ENCODE data around the gene EML4. TPM values are rescaled to one million over a fixed set of nuclear protein-coding genes. Genes with fewer than 3 reads are reported as not detected.

The EML4 gene
- total and polyA plus RNA-seq, 9 of the 15 experiments (the other 6 are each of a cell fraction or from before 2014, with no cell fraction given), result 14.7 to 48.3 (median 36.5) TPM

DNA sequence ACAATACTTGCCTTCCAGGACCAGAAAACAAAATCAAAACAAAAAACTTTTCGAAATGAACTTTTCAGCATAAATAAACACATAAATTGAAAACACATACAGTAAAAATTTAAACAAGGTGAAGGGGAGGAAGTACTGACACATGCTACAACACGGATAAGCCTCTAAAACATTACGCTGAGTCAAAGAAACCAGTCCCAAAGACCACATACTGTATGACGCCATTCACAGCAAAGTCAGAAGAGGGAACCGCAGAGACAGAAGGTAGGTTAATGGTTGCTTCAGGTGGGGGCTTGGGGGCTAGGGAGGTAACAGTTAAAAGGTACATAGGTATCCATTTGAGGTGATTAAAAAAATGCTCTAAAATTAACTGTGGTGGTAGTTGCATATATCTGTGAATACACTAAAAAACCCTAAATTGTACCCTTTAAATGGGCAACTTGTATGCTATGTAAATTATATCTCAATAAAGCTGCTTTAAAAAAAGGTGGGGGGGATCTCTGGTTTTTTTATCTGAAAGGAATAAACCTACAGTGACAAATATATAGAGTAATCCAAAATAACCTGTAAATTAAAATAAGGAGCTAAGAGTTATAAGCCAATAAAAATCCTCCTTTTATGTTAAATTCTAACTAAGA, 184.8 kb downstream of the EML4 start (continued):
- TF ChIP-seq, protein P1, sequence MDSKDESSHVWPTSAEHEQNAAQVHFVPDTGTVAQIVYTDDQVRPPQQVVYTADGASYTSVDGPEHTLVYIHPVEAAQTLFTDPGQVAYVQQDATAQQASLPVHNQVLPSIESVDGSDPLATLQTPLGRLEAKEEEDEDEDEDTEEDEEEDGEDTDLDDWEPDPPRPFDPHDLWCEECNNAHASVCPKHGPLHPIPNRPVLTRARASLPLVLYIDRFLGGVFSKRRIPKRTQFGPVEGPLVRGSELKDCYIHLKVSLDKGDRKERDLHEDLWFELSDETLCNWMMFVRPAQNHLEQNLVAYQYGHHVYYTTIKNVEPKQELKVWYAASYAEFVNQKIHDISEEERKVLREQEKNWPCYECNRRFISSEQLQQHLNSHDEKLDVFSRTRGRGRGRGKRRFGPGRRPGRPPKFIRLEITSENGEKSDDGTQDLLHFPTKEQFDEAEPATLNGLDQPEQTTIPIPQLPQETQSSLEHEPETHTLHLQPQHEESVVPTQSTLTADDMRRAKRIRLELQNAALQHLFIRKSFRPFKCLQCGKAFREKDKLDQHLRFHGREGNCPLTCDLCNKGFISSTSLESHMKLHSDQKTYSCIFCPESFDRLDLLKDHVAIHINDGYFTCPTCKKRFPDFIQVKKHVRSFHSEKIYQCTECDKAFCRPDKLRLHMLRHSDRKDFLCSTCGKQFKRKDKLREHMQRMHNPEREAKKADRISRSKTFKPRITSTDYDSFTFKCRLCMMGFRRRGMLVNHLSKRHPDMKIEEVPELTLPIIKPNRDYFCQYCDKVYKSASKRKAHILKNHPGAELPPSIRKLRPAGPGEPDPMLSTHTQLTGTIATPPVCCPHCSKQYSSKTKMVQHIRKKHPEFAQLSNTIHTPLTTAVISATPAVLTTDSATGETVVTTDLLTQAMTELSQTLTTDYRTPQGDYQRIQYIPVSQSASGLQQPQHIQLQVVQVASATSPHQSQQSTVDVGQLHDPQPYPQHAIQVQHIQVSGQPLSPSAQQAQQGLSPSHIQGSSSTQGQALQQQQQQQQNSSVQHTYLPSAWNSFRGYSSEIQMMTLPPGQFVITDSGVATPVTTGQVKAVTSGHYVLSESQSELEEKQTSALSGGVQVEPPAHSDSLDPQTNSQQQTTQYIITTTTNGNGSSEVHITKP (IDR thresholded peaks at IDR 0.05; ENCODE audit: partially characterized antibody), result no peak
- TF ChIP-seq, protein P2, sequence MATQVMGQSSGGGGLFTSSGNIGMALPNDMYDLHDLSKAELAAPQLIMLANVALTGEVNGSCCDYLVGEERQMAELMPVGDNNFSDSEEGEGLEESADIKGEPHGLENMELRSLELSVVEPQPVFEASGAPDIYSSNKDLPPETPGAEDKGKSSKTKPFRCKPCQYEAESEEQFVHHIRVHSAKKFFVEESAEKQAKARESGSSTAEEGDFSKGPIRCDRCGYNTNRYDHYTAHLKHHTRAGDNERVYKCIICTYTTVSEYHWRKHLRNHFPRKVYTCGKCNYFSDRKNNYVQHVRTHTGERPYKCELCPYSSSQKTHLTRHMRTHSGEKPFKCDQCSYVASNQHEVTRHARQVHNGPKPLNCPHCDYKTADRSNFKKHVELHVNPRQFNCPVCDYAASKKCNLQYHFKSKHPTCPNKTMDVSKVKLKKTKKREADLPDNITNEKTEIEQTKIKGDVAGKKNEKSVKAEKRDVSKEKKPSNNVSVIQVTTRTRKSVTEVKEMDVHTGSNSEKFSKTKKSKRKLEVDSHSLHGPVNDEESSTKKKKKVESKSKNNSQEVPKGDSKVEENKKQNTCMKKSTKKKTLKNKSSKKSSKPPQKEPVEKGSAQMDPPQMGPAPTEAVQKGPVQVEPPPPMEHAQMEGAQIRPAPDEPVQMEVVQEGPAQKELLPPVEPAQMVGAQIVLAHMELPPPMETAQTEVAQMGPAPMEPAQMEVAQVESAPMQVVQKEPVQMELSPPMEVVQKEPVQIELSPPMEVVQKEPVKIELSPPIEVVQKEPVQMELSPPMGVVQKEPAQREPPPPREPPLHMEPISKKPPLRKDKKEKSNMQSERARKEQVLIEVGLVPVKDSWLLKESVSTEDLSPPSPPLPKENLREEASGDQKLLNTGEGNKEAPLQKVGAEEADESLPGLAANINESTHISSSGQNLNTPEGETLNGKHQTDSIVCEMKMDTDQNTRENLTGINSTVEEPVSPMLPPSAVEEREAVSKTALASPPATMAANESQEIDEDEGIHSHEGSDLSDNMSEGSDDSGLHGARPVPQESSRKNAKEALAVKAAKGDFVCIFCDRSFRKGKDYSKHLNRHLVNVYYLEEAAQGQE (IDR thresholded peaks at IDR 0.05; ENCODE audit: borderline replicate concordance), result no peak
- TF ChIP-seq, protein P2 (CRISPR knock-in tag; IDR thresholded peaks at IDR 0.05; ENCODE audit: low read depth), result no peak
- TF ChIP-seq CEBPG (CRISPR knock-in tag; IDR thresholded peaks at IDR 0.05) (peak; percentile 62; the same call in 1 of the 2 replicates), CEBPG (tag; conservative IDR thresholded peaks at IDR 0.05 in 1 of 2, IDR thresholded peaks at IDR 0.05 in 1 of 2) (peak in 1 of 2 experiments; percentile 55; a peak in 1 of 4 replicates), MAFK (IDR thresholded peaks at IDR 0.05; ENCODE audit: low read length) (0 out of 2 replicates have a peak, but pooled peaks have one; percentile 38), MAFG (tag; conservative IDR thresholded peaks at IDR 0.05) (peak; percentile 29; the same call in 1 of the 2 replicates), NONO (IDR thresholded peaks at IDR 0.05; ENCODE audit: low read depth in 2 of 2, low read length in 1 of 2) (no peak)
- TF ChIP-seq, protein P3, sequence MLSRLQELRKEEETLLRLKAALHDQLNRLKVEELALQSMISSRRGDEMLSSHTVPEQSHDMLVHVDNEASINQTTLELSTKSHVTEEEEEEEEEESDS (CRISPR knock-in tag; IDR thresholded peaks at IDR 0.05), result no peak
- TF ChIP-seq, protein P4, sequence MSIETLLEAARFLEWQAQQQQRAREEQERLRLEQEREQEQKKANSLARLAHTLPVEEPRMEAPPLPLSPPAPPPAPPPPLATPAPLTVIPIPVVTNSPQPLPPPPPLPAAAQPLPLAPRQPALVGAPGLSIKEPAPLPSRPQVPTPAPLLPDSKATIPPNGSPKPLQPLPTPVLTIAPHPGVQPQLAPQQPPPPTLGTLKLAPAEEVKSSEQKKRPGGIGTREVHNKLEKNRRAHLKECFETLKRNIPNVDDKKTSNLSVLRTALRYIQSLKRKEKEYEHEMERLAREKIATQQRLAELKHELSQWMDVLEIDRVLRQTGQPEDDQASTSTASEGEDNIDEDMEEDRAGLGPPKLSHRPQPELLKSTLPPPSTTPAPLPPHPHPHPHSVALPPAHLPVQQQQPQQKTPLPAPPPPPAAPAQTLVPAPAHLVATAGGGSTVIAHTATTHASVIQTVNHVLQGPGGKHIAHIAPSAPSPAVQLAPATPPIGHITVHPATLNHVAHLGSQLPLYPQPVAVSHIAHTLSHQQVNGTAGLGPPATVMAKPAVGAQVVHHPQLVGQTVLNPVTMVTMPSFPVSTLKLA (conservative IDR thresholded peaks at IDR 0.05), result peak in 1 of 2 experiments; percentile 31; a peak in 1 of 4 replicates
